Immature natural killer cell (primary cell): ENCODE results near the gene PLEKHD1. TPM values are rescaled to one million over a fixed set of nuclear protein-coding genes. Genes with fewer than 3 reads are reported as not detected.

Experiments used
- DNase-seq, 3 donors: peaks; one replicate each; pipeline ENCODE4 v3.0.0; 2022; ENCODE audit warnings: mixed read lengths in 1 of 3
- H3K27ac Mint-ChIP-seq, 6 donors: one replicate each; pipeline ENCODE4 v1.8.0; 2020; ENCODE audit warnings: mixed read lengths in 6 of 6, mild to moderate bottlenecking in 5 of 6, inconsistent platforms in 4 of 6, moderate library complexity in 3 of 6
- H3K27me3 Mint-ChIP-seq, 3 donors: one replicate each; pipeline ENCODE4 v1.8.0; 2020 to 2021; ENCODE audit warnings: low read depth in 3 of 3, mild to moderate bottlenecking in 3 of 3, mixed read lengths in 3 of 3, moderate library complexity in 3 of 3, inconsistent platforms in 1 of 3
- H3K36me3 Mint-ChIP-seq, 3 donors: one replicate each; pipeline ENCODE4 v1.8.0; 2020; ENCODE audit warnings: mixed read lengths in 3 of 3, inconsistent platforms in 2 of 3, mild to moderate bottlenecking in 2 of 3
- H3K4me1 Mint-ChIP-seq, 2 donors: one replicate each; pipeline ENCODE4 v1.8.0; 2020; ENCODE audit warnings: inconsistent platforms in 2 of 2, mild to moderate bottlenecking in 2 of 2, mixed read lengths in 2 of 2, moderate library complexity in 1 of 2
- H3K4me3 Mint-ChIP-seq, 5 donors: one replicate each; pipeline ENCODE4 v1.8.0; 2020; ENCODE audit warnings: mild to moderate bottlenecking in 5 of 5, mixed read lengths in 5 of 5, inconsistent platforms in 3 of 5, moderate library complexity in 3 of 5
- H3K9me3 Mint-ChIP-seq, 6 donors: one replicate each; pipeline ENCODE4 v1.8.0; 2020; ENCODE audit warnings: mild to moderate bottlenecking in 6 of 6, mixed read lengths in 6 of 6, inconsistent platforms in 4 of 6, moderate library complexity in 3 of 6
- polyA plus RNA-seq, 3 donors: library from polyadenylated mRNA; unstranded; fragments of 300-500 nt; fragmentation: Illumina TruSeq; gene quantifications; one replicate each; pipeline ENCODE4 v1.2.3, GENCODE V29; 2021

The PLEKHD1 gene
- polyA plus RNA-seq, 3 donors from 2014 or later = 0.08 to 0.09 TPM; not detected in 1

DNA sequence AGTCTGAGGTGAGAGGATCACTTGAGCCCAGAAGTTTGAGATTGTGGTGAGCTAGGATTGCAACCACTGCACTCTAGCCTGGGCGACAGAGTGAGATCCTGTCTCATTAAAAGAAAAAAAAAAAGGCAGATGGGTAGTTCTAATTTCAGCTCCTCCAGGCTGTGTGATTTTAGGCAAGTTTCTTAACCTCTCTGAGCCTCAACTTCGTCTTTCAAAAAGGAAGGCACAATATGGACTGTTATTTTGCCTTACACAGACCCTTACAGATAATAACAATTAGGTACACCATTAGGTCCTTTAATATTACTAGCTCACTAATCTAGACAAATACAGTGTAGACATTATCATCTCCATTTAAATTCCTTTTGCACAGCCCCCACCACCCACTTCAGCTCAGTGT lies 94.9 kb downstream of the PLEKHD1 start:
- no peak overlapping the region for H3K4me3 Mint-ChIP-seq
- no peak for DNase-seq
- H3K27me3 Mint-ChIP-seq = peaks cover 5 to 18% (median 10%) of the 10 kb centered on the region in 3 donors
- H3K36me3 Mint-ChIP-seq = no peaks in the 10 kb centered on the region
- peaks cover 3 to 5% of the 10 kb centered on the region in 2 donors for H3K4me1 Mint-ChIP-seq
- H3K9me3 Mint-ChIP-seq = no peaks in the 10 kb centered on the region
- H3K27ac Mint-ChIP-seq = no peak overlapping the region

DNA sequence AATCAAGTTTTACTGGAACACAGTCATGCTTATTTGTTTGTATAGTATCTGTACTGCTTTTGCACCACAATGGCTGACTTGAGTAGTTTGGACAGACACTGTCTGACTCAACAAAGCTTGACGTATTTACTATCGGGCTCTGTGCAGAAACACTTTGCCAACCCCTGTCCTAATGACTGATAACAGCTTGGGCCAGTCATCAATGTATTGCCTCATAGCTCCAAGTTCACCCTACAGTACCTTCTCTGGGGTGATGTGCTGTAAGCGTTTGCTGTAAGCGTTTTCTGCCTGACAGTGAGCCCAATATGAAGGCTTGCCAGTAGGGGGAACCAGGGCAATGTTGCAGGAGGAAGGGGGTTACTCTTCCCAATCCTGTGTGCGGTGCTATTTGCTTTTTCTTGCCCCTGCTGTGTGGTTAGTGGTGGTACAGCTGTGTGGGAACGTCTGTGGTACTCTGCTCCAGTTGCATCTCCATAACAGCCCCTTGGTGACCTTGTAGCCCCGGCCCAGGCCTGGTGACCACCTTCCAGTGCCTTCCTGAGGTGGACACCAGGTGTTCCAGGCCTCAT lies 95.6 kb downstream of the PLEKHD1 start:
- Mint-ChIP-seq H3K36me3 (no peaks in the 10 kb centered on the region), H3K9me3 (no peaks in the 10 kb centered on the region), H3K4me1 (no peaks in the 10 kb centered on the region), H3K4me3 (no peak overlapping the region), H3K27ac (no peak overlapping the region), H3K27me3 (peaks cover 4 to 15% (median 7%) of the 10 kb centered on the region in 3 donors)
- no peak for DNase-seq

Other genes starting within 250 kb of the PLEKHD1 start
- not detected for gene GALNT16, start 224.6 kb upstream of the PLEKHD1 start, polyA plus RNA-seq
- 10 to 100 TPM; 39.4 to 78.0 (median 66.7) TPM for gene ERH, start 86.4 kb upstream of the PLEKHD1 start, polyA plus RNA-seq
- gene SLC39A9, start 86.0 kb upstream of the PLEKHD1 start, polyA plus RNA-seq = 10 to 100 TPM; 14.2 to 23.9 (median 19.6) TPM
- gene CCDC177, start 90.1 kb downstream of the PLEKHD1 start, polyA plus RNA-seq = not detected
- 10 to 100 TPM; 13.0 to 24.1 (median 15.5) TPM for gene SUSD6, start 126.9 kb downstream of the PLEKHD1 start, polyA plus RNA-seq